Measurements from ENCODE around the gene MAPK8IP3.

Gene MAPK8IP3

GRCh38 chr16:1818873-1819525 lies 113.0 kb downstream of the MAPK8IP3 start:
- Histone ChIP-seq H3K9me3 (ENCODE audit: insufficient read depth, low read length) (no peaks in the 10 kb centered on the region), H4K20me1 (ENCODE audit: insufficient read depth, low read length) (no peaks in the 10 kb centered on the region), H3K4me1 (ENCODE audit: low read length) (no peaks in the 10 kb centered on the region), H2AFZ (ENCODE audit: low read depth, low read length) (no peak overlapping the region), H3K36me3 (replicated peaks; ENCODE audit: low read depth, low read length) (no peaks in the 10 kb centered on the region), H3K4me2 (ENCODE audit: low read length) (no peak overlapping the region), H3K27me3 (ENCODE audit: low read depth, low read length) (no peaks in the 10 kb centered on the region), H3K9ac (ENCODE audit: low read length) (no peak overlapping the region), H3K79me2 (ENCODE audit: low read length) (no peaks in the 10 kb centered on the region), H3K27ac (ENCODE audit: low read length) (no peak overlapping the region), H3K4me3 (ENCODE audit: low read length) (no peak overlapping the region)
- TF ChIP-seq CTCF (IDR thresholded peaks at IDR 0.05; ENCODE audit: low read depth, low read length) (no peak), EZH2phosphoT487 (IDR thresholded peaks at IDR 0.05; ENCODE audit: low read depth) (no peak)

GRCh38 chr16:1819611-1820010 lies 113.6 kb downstream of the MAPK8IP3 start:
- Histone ChIP-seq H4K20me1 (ENCODE audit: insufficient read depth, low read length) (no peaks in the 10 kb centered on the region), H3K9me3 (ENCODE audit: insufficient read depth, low read length) (no peaks in the 10 kb centered on the region), H3K4me2 (ENCODE audit: low read length) (no peak overlapping the region), H3K79me2 (ENCODE audit: low read length) (no peaks in the 10 kb centered on the region), H3K27me3 (ENCODE audit: low read depth, low read length) (no peaks in the 10 kb centered on the region), H2AFZ (ENCODE audit: low read depth, low read length) (no peak overlapping the region), H3K4me3 (ENCODE audit: low read length) (no peak overlapping the region), H3K27ac (ENCODE audit: low read length) (no peak overlapping the region), H3K9ac (ENCODE audit: low read length) (no peak overlapping the region), H3K4me1 (ENCODE audit: low read length) (peaks cover 5% of the 10 kb centered on the region; the same call in 1 of the 2 replicates), H3K36me3 (replicated peaks; ENCODE audit: low read depth, low read length) (no peaks in the 10 kb centered on the region)
- TF ChIP-seq CTCF (IDR thresholded peaks at IDR 0.05; ENCODE audit: low read depth, low read length) (no peak), EZH2phosphoT487 (IDR thresholded peaks at IDR 0.05; ENCODE audit: low read depth) (no peak)
